GOT3 (cell line): ENCODE measurements around the gene LHX3.
"Not testable (repeated sequence)": the region's sequence is repeated elsewhere in the genome, so short reads cannot be mapped to it uniquely, and the experiment has no call there.

Experiments
- DNase-seq: peaks from one replicate; lab custom pipeline; 2025; ENCODE audit warnings: mixed read lengths; lab: John Stamatoyannopoulos, UW

Gene LHX3

DNA sequence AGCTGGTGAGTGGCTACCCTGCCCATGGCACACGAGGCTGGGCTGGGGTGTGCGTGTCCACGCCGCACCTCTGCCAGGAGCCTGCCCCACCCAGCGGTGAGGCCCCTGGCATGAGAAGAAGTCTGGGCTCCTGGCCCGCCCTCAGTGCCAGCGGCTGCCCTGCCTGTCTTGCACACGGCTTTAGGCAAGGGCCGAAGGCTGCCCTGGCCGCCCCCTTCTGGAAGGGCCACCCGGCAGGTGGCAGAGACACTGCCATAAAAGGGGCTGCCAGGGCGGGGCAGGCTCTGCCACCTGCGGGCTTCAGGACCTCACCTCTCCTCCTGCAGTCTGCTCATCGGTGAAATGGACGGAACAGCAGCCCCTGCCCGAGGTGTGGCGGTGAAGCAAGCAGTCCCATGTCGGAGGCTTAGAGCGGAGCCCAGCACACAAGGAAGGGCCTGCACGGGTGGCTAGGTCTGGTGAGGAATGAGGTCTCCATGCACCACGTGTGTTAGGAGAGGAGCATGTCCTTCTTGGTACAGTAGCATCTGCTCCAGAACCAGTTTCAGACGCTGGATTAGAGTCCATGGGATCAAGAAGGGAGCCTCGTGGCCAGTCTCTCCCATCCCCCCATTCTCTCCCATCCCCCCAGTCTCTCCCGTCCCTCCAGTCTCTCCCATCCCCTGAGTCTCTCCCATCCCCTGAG, 51.4 kb downstream of the LHX3 start:
- DNase-seq = no peak

DNA sequence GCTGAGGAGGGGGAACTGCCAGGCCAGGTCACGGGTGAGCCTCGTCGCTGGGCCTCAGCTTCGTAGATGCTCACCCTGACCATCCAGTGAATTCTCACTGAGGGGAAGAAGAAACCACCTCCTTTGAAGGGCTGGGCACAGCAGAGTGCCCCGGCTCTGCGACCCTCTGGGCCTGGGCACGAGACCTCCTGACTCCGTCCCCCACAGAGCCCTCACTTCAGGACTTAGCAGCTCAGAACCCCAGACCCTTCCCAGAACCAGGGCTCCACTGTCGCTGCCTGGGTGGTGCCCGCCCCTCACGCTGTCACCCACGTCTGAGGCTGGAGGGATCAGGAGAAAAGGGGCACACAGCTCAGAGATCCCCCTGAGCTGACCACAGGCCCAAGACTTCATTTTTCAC, 52.0 kb downstream of the LHX3 start:
- DNase-seq = no peak

DNA sequence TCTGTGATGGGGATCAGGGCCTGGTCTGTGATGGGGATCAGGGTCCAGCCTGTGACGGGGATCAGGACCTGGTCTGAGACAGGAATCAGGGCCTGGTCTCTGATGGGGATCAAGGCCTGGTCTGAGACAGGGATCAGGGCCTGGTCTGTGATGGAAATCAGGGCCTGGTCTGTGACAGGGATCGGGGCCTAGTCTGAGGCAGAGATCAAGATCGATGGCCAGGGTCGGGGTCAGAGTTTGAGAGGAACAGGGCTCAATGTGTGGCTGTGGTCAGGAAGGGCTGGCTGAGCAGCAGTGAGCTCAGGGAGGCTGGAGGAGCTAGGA, 52.4 kb downstream of the LHX3 start:
- DNase-seq = no peak

GRCh38 chr9:136151848-136152542, 52.9 kb downstream of the LHX3 start:
- DNase-seq = no peak

GRCh38 chr9:136151214-136151804, 53.6 kb downstream of the LHX3 start:
- no peak for DNase-seq

GRCh38 chr9:136150664-136151213, 54.2 kb downstream of the LHX3 start:
- not testable (repeated sequence) for DNase-seq

- DNase-seq = no peak
These were observed 55.1 kb downstream of the LHX3 start for GRCh38 chr9:136149853-136150252.

- DNase-seq = no peak
These were observed 55.6 kb downstream of the LHX3 start for GRCh38 chr9:136149337-136149736.

DNA sequence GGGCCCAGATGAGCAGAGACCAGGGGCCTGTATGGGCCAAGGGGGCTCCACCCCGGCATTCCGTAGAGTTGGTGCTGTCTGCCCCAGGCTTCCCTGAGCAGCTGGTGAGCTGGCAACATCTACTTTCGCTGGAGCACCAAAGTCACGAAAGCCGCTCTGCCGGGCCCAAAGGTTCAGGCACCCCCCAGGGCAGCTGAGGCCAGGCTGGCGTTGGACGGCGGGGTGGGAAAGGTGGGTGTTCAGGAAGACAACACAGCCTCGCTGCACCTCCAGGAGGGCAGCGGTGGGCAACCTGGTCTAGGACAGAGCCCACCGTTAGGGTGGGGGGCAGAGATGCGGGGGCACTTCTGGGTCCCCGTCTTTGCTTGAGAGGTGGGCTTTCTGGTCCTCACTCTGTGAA, 56.2 kb downstream of the LHX3 start:
- DNase-seq = no peak

DNA sequence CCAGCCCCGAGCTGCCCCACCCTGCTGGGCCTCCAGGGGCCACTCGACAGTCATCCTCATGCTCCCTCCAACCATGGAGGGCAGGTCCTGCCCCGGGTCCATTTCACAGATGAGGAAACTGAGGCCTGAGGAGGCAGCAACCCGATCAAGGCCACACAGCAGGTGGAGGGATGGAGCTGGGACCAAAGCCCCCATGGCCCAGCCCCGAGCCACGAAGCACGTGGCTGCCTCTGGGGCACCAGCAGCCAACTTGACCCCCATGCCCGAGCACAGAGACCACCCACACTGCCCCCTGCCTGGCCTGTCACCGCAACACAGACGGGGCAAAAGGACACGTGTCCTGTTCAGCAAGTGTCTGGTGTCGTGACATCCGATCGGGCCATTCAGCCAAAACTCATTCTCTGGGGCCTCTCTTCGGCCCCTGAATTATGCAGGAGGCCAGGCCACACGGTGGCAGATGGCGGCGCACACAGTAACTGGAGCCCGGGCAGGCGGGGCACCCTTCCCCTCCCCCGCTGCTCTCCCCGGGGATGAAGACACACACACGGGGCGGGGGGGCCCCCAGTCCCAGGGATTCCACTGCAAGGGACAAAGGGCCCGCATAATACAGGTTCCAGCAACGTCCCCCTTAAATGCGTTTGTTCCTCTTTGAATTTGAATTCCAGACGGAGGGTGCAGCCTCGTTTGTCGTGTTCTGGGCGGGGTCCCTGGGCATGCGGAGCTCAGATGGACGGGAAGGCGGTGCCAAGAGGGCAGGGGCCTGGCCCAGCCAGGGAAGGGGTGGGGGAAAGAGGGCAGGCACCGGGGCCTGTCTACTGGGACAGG, 56.8 kb downstream of the LHX3 start:
- no peak for DNase-seq

DNA sequence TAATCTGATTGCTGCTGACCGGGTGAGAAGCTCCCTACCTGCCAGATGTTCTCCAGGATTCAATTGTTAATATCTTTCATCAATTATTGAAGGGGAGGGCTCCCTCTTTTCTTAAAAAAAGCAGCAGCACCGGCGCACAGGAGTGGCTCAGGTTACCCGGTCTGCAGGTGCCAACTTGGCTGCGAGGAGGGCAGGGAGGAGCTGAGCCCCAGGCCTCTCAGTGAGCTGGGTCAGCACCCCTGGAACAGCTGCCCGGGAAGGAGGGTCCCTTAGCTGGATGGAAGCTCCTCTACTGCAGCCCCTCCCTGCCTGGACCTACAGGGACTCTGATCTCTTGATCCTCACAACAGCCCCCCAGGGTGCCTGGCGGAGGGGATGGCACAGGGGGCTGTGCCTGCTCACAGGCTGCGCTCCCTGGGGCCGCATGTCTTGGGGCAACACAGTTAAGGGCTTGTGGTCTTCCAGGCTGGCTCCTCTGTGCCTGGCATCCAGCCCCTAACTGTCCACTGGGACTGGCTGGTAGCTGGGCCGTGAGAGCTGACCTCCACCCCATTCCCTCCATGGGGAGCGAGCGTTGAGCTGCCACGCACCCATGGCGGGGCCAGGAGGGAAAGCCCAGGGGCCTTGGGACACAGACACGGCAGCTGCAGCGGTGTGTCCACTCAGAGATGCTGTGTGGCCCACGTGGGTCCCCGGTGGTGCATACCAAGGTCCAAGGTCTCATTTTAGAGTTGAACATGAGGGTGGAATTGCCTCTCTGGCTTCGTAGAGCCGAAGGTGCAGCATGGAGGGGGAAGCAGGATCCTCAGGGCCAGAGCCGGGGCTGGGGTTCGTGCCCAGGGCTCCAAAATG, 57.7 kb downstream of the LHX3 start:
- DNase-seq = no peak
